ENCODE results near the gene ADCY2.

Gene ADCY2

DNA sequence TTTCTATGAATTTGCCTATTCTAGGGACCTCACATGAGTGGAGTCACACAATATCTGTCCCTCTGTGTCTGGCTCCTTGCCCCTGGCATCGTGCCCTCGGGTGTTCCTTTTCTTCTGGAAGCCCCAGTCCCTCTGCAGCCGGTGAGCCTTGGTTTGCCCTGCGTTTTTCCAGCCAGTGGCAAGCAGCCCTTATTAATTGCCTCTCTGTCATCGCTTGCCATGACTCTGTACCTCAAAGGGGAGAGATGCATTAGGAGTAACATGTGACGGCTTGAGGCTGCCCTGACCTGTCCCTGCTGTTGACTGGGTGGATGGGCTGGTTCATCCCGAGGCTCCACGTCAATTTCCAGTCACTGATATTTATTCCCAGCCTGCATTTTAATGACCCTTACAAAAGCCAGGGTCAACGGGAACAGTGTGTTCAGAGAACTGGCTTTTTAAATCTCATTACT lies 367.7 kb downstream of the ADCY2 start:
- no peak overlapping the region for H3K27ac ChIP-seq (ENCODE audit: low read depth, low read length)
- H3K4me2 ChIP-seq (ENCODE audit: low read length), result no peak overlapping the region
- H3F3A ChIP-seq (ENCODE audit: control insufficient read depth, insufficient read depth), result no peaks in the 10 kb centered on the region
- no peaks in the 10 kb centered on the region for H4K20me1 ChIP-seq (ENCODE audit: control insufficient read depth, insufficient read depth, low read depth, low read length)
- no peaks in the 10 kb centered on the region for H3K79me2 ChIP-seq (ENCODE audit: control insufficient read depth, low read length)
- no peaks in the 10 kb centered on the region for H3K9me3 ChIP-seq (ENCODE audit: control insufficient read depth, insufficient read depth, low read length)
- no peaks in the 10 kb centered on the region for H3K36me3 ChIP-seq (ENCODE audit: control insufficient read depth, low read length)
- peaks cover 7% of the 10 kb centered on the region; the same call in 1 of the 2 replicates for H3K27me3 ChIP-seq (ENCODE audit: control insufficient read depth, low read length)
- TF ChIP-seq EZH2phosphoT487 (IDR thresholded peaks at IDR 0.05; ENCODE audit: borderline replicate concordance, low read length), result no peak
- TF ChIP-seq, protein P1, sequence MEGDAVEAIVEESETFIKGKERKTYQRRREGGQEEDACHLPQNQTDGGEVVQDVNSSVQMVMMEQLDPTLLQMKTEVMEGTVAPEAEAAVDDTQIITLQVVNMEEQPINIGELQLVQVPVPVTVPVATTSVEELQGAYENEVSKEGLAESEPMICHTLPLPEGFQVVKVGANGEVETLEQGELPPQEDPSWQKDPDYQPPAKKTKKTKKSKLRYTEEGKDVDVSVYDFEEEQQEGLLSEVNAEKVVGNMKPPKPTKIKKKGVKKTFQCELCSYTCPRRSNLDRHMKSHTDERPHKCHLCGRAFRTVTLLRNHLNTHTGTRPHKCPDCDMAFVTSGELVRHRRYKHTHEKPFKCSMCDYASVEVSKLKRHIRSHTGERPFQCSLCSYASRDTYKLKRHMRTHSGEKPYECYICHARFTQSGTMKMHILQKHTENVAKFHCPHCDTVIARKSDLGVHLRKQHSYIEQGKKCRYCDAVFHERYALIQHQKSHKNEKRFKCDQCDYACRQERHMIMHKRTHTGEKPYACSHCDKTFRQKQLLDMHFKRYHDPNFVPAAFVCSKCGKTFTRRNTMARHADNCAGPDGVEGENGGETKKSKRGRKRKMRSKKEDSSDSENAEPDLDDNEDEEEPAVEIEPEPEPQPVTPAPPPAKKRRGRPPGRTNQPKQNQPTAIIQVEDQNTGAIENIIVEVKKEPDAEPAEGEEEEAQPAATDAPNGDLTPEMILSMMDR (IDR thresholded peaks at IDR 0.05; ENCODE audit: low read depth, low read length, poor library complexity, severe bottlenecking), result no peak
- no peaks in the 10 kb centered on the region for H3K9me2 ChIP-seq (replicated peaks; ENCODE audit: control insufficient read depth, low read length)
- no peak overlapping the region for H3K4me3 ChIP-seq (ENCODE audit: low read length)
- H3K4me1 ChIP-seq (ENCODE audit: control insufficient read depth, low read length), result no peaks in the 10 kb centered on the region

DNA sequence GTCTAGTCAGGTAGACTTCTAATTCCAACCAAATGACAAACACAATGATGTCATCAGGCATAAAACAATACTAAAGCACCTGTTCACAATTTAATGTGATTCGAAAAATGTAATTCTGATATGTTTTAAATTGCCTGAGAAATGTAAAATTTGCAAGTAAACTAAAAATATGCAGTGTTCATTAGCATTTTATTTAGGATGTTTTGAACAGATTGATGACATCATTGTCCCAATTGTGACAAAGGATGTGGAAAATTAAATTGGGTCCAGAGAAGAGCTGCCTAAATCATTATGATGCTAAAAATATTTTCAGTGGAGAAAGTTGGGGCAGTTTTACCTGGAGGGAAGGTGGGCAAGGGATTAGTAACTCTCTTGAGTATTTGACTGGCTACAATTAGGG lies 368.5 kb downstream of the ADCY2 start:
- no peaks in the 10 kb centered on the region for H3F3A ChIP-seq (ENCODE audit: control insufficient read depth, insufficient read depth)
- TF ChIP-seq, protein P1 (IDR thresholded peaks at IDR 0.05; ENCODE audit: low read depth, low read length, poor library complexity, severe bottlenecking), result no peak
- no peak for TF ChIP-seq EZH2phosphoT487 (IDR thresholded peaks at IDR 0.05; ENCODE audit: borderline replicate concordance, low read length)
- H3K79me2 ChIP-seq (ENCODE audit: control insufficient read depth, low read length), result no peaks in the 10 kb centered on the region
- no peaks in the 10 kb centered on the region for H3K9me2 ChIP-seq (replicated peaks; ENCODE audit: control insufficient read depth, low read length)
- peaks cover 7% of the 10 kb centered on the region; the same call in 1 of the 2 replicates for H3K27me3 ChIP-seq (ENCODE audit: control insufficient read depth, low read length)
- H3K27ac ChIP-seq (ENCODE audit: low read depth, low read length), result no peak overlapping the region
- H3K4me3 ChIP-seq (ENCODE audit: low read length), result no peak overlapping the region
- no peaks in the 10 kb centered on the region for H4K20me1 ChIP-seq (ENCODE audit: control insufficient read depth, insufficient read depth, low read depth, low read length)
- H3K4me1 ChIP-seq (ENCODE audit: control insufficient read depth, low read length), result no peaks in the 10 kb centered on the region
- H3K9me3 ChIP-seq (ENCODE audit: control insufficient read depth, insufficient read depth, low read length), result no peaks in the 10 kb centered on the region
- no peaks in the 10 kb centered on the region for H3K36me3 ChIP-seq (ENCODE audit: control insufficient read depth, low read length)
- no peak overlapping the region for H3K4me2 ChIP-seq (ENCODE audit: low read length)

DNA sequence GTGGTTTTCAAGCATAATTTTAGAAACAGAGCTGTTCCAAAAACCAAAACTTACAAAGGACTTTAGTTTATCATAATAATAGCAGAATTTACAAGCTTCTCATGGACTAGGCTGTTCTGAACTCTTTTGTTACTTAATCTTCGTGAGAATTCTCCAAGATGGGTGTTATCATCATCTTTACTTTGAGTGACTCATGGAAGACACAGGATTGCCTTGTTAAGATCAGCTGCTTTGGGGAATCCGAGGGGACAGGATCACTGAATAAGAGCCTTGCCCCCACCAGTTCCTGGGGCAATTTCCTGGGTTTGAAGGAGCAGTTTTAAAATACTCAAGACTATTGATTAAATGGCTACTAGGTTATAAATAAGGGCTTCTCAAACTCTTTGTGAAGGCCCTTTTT lies 374.5 kb downstream of the ADCY2 start:
- Histone ChIP-seq H3K36me3 (ENCODE audit: control insufficient read depth, low read length) (no peaks in the 10 kb centered on the region), H3K4me3 (ENCODE audit: low read length) (no peak overlapping the region), H3K79me2 (ENCODE audit: control insufficient read depth, low read length) (no peaks in the 10 kb centered on the region), H3K4me1 (ENCODE audit: control insufficient read depth, low read length) (no peaks in the 10 kb centered on the region), H3F3A (ENCODE audit: control insufficient read depth, insufficient read depth) (no peaks in the 10 kb centered on the region), H3K27ac (ENCODE audit: low read depth, low read length) (no peak overlapping the region), H3K27me3 (ENCODE audit: control insufficient read depth, low read length) (no peaks in the 10 kb centered on the region), H3K9me3 (ENCODE audit: control insufficient read depth, insufficient read depth, low read length) (no peaks in the 10 kb centered on the region), H3K9me2 (replicated peaks; ENCODE audit: control insufficient read depth, low read length) (no peaks in the 10 kb centered on the region), H3K4me2 (ENCODE audit: low read length) (no peak overlapping the region), H4K20me1 (ENCODE audit: control insufficient read depth, insufficient read depth, low read depth, low read length) (no peaks in the 10 kb centered on the region)
- TF ChIP-seq, protein P1 (IDR thresholded peaks at IDR 0.05; ENCODE audit: low read depth, low read length, poor library complexity, severe bottlenecking), result no peak
- TF ChIP-seq EZH2phosphoT487 (IDR thresholded peaks at IDR 0.05; ENCODE audit: borderline replicate concordance, low read length), result no peak

Data from DOHH2 (cell line).